ENCODE data around the gene MIEN1.
"Not testable (repeated sequence)": the region's sequence is repeated elsewhere in the genome, so short reads cannot be mapped to it uniquely, and the experiment has no call there.

MIEN1 gene

GRCh38 chr17:39716073-39716818 is 14.1 kb downstream of the MIEN1 start:
- no peak for DNase-seq (ENCODE audit: low read depth)

DNA sequence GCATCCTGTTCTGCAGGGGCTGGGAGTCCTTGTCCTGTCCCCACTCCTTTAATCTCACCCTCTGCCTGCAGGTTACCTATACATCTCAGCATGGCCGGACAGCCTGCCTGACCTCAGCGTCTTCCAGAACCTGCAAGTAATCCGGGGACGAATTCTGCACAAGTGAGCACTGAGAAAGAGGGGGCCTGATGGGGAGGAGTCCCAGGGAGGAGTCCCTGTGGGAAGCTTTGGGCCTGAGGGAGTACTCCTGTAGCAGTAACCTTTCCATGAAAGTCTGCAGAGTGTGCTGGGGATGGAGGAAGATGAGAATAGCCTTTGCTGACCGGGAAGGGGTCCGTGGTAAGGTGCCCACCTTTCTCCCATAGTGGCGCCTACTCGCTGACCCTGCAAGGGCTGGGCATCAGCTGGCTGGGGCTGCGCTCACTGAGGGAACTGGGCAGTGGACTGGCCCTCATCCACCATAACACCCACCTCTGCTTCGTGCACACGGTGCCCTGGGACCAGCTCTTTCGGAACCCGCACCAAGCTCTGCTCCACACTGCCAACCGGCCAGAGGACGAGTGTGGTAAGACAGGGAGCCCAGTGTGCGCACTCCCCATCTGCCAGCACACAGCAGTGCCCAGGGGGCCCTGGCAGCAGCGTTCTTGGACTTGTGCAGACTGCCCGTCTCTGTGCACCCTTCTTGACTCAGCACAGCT is 14.8 kb downstream of the MIEN1 start:
- no peak for DNase-seq (ENCODE audit: low read depth)

- DNase-seq (ENCODE audit: low read depth) = no peak
Observed at GRCh38 chr17:39714234-39714633, 16.1 kb downstream of the MIEN1 start.

- no peak for DNase-seq (ENCODE audit: low read depth)
Observed at GRCh38 chr17:39711851-39712250, 18.5 kb downstream of the MIEN1 start.

GRCh38 chr17:39711071-39711470 is 19.3 kb downstream of the MIEN1 start:
- not testable (repeated sequence) for DNase-seq (ENCODE audit: low read depth)

- DNase-seq (ENCODE audit: low read depth) = no peak
Observed at GRCh38 chr17:39709998-39710964, 20.1 kb downstream of the MIEN1 start.

GRCh38 chr17:39709319-39709997 is 20.9 kb downstream of the MIEN1 start:
- no peak for DNase-seq (ENCODE audit: low read depth)

DNA sequence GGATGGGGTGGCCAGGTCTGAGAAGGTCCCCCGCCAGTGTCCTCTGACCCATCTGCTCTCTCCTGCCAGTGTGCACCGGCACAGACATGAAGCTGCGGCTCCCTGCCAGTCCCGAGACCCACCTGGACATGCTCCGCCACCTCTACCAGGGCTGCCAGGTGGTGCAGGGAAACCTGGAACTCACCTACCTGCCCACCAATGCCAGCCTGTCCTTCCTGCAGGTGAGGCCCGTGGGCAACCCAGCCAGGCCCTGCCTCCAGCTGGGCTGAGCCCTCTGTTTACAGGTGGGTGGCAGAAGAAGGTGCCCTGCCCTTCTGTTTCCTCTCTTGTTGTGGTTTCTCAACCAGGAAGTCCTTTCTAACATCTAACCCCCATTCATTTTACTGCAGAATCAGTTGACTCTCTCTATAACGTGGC is 23.4 kb downstream of the MIEN1 start:
- DNase-seq (ENCODE audit: low read depth) = no peak

DNA sequence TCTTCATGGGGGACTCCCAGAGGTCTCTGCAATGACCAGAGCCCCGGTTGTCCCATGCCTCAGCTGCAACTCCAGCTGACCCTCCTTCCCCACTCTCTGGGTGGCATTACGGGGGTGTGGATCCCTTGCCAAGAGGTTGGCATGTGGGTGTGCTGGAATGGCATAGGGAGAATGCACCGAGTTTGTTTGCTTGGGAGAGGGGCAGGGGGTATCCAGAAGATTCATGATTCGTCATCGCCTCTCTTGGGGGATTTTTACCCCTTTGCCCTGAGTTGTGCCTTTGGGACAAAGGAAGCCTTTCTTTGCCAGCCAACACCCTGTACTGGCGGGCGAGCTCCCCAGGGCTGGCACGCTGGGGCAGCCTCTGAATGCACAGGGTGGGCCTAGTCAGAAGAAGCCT is 23.9 kb downstream of the MIEN1 start:
- no peak for DNase-seq (ENCODE audit: low read depth)

DNA sequence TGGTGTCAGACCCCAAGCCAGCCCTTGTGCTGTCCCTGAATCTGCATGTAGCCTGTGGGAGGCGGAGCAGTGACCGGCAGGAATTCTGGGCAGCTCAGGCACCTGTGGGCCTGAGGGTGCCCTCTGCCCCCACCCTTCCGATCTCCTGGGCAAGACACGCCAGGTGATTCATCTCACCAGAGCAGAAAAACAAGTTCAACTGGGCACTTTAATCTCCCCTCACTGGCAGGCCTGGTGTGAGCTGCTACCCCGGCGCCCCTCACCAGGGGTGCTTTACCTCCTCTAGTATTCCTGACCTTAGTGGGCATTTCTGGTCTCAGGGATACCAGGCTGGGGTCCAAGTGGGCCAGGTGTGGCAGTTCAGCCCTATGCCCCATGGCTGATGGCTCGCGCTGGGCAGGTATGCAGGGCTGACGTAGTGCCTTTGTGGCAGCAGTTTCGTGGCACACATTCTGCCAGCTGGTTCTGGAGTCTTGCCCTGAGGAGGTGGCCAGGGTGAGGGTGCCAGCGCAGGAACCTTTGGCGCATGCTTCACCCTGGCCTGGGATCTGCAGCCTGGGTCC is 24.5 kb downstream of the MIEN1 start:
- DNase-seq (ENCODE audit: low read depth) = no peak

DNA sequence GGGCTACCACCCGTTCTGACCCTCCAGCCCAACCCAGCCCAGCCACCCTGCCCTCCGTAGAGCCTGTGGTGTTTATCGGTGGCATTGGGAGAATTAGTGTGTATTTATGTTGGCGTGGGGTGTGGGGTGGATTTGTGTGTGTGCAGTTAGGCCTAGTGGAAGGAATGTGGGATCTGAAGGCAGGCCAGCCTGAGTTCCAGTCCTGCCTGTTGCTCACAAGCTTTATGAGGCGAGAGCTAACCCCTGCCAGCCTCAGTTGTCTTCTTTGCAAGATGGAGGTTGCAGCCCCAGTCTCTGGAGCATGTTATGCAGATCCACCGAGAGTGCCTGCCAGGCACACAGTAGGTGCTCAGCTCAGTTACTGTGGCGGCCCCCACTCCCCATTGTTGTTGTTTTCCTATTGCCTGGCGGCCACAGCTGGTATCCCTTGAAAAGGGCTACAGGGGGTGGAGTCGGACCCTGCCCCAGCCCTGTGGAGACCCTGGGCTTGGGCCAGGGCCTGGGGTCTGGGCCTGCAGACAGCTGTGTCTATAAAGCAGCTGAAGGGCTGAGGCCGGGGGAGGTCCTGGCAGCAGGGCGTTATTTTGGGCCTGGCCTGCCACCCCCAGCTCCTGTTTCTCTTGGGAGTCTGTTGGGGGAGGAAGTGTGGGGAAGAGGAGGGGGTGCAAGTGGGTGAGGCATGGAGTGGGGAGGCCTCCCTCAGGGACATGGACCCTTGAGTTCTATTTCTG is 25.3 kb downstream of the MIEN1 start:
- no peak for DNase-seq (ENCODE audit: low read depth)

DNA sequence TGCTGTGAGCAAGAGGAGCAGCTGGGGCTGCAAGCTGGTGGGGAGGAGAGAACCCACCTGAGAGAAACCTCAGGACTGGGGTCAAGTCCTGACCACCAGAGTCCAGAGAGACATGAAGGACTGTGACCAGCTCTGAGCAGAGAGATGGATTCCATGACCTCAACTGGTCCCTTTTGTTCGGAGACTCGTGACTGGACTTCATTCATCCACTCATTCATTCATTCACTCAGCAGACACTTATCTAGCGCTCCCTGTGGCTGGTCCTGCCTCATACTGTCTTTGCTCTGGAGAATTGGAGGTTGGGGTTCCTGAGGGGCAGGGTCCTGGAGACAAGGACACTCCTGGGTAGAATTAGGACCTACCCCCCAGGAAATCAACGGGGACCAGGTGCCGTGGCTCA is 26.4 kb downstream of the MIEN1 start:
- no peak for DNase-seq (ENCODE audit: low read depth)

DNA sequence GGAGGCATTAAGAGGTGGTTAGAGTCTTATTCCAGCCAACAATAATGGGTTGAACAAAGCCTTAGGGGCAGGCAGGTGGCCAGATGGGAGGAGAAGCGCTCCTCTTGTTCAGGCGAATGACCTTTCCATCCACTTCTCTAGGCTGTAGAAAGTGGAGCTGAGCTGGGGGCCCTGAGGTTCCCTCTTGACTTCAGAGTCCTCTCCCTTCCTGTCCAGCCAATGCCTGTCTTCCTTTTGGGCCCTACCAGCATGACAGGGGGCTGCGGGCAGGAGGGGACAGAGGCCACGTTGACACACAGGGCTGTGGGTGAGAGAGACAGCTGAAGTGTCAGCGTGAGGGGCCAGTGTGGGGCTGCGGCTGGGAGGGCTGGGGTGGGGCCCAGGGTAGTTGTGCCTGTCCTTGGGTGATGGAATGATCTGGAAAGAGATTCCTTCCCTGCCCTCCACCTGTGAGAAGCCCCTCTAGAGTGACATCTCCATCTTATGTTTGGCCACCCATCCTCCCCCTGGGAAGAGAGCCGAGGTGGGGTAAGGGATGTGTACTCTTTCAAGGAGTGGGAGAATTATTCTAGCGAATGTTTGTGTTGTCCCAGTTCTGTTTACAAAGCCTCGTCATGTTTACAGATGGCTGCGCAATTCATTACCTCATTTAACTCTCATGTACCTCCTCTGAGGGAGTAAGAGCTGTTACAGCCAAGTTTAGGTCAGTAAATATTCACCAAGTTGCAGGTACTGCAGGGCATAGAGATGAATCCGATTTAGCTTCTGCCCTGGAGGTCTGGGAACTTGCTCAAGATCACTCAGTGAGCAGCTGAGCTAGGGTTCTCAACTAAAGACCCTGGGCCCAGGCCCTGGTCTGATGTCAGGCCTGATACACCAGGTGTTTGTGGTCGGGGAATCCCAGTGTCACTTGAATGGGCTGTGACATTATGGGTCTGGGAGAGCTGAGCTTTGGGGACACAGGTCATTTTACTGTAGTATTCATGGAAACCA is 27.1 kb downstream of the MIEN1 start:
- DNase-seq (ENCODE audit: low read depth) = no peak

- no peak for DNase-seq (ENCODE audit: low read depth)
Observed at GRCh38 chr17:39701784-39702422, 28.4 kb downstream of the MIEN1 start.

GRCh38 chr17:39701012-39701783 is 29.1 kb downstream of the MIEN1 start:
- DNase-seq (ENCODE audit: low read depth) = no peak

DNA sequence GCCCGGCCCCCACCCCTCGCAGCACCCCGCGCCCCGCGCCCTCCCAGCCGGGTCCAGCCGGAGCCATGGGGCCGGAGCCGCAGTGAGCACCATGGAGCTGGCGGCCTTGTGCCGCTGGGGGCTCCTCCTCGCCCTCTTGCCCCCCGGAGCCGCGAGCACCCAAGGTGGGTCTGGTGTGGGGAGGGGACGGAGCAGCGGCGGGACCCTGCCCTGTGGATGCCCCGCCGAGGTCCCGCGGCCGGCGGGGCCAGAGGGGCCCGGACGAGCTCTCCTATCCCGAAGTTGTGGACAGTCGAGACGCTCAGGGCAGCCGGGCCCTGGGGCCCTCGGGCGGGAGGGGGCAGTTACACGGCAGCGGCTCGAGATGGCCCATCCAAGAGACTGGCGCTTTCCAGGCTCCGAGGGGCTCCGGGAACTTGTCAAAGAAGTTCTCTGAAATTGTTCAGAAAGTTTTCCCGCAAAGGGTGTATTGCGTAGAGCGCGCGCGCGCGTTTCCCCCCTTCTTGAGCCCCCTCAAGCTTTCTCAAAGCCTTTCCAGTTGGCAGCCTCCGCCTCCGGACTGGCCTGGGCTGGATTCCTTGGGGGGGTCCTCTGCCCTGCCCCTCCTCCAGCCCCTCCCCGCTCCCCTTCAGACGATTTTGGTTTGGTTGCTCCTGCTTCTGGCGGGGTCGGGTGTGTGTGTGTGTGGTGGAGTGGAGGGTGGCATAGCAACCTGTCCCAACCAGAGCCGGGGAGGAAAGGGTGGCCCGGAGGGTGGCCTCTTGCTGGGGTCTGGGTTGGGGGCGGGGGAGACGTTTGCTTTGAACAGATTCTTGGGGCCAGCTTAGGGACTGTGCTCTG is 30.0 kb downstream of the MIEN1 start:
- DNase-seq (ENCODE audit: low read depth) = no peak

DNA sequence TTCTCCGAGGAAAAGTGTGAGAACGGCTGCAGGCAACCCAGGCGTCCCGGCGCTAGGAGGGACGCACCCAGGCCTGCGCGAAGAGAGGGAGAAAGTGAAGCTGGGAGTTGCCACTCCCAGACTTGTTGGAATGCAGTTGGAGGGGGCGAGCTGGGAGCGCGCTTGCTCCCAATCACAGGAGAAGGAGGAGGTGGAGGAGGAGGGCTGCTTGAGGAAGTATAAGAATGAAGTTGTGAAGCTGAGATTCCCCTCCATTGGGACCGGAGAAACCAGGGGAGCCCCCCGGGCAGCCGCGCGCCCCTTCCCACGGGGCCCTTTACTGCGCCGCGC is 30.5 kb downstream of the MIEN1 start, which contains the start of gene ERBB2:
ERBB2 (plus strand) TSS at position 247 of the 330 bp plus-strand sequence. CDS start 175 bp downstream, outside the sequence.
- no peak for DNase-seq (ENCODE audit: low read depth)
